Measurements from ENCODE around the gene MUCL3.

Gene MUCL3

GRCh38 chr6:30940361-30940986, at the start of gene MUCL3:
MUCL3 (plus strand) TSS chr6:30940973; CDS start chr6:30941000, 27 bp downstream.
- Histone ChIP-seq H3F3A (ENCODE audit: control insufficient read depth, insufficient read depth) (no peaks in the 10 kb centered on the region), H3K9me2 (replicated peaks; ENCODE audit: control insufficient read depth, low read length) (no peaks in the 10 kb centered on the region), H3K9me3 (ENCODE audit: control insufficient read depth, insufficient read depth, low read length) (no peaks in the 10 kb centered on the region), H4K20me1 (ENCODE audit: control insufficient read depth, insufficient read depth, low read depth, low read length) (no peaks in the 10 kb centered on the region), H3K36me3 (ENCODE audit: control insufficient read depth, low read length) (no peaks in the 10 kb centered on the region), H3K79me2 (ENCODE audit: control insufficient read depth, low read length) (no peaks in the 10 kb centered on the region), H3K4me1 (ENCODE audit: control insufficient read depth, low read length) (no peaks in the 10 kb centered on the region), H3K27me3 (ENCODE audit: control insufficient read depth, low read length) (peaks cover 26% of the 10 kb centered on the region; the same call in 1 of the 2 replicates), H3K27ac (ENCODE audit: low read depth, low read length) (no peak within 1 kb of the TSS), H3K4me2 (ENCODE audit: low read length) (no peak within 1 kb of the TSS), H3K4me3 (ENCODE audit: low read length) (no peak within 1 kb of the TSS)
- TF ChIP-seq CTCF (IDR thresholded peaks at IDR 0.05; ENCODE audit: low read depth, low read length, poor library complexity, severe bottlenecking) (no peak), EZH2phosphoT487 (IDR thresholded peaks at IDR 0.05; ENCODE audit: borderline replicate concordance, low read length) (no peak)

GRCh38 chr6:30891450-30891723, 49.4 kb upstream of the MUCL3 start:
- Histone ChIP-seq H3K79me2 (ENCODE audit: control insufficient read depth, low read length) (peaks cover 6% of the 10 kb centered on the region), H3F3A (ENCODE audit: control insufficient read depth, insufficient read depth) (peaks cover 5% of the 10 kb centered on the region; the same call in 1 of the 2 replicates), H3K27me3 (ENCODE audit: control insufficient read depth, low read length) (no peaks in the 10 kb centered on the region), H3K9me2 (replicated peaks; ENCODE audit: control insufficient read depth, low read length) (no peaks in the 10 kb centered on the region), H3K9me3 (ENCODE audit: control insufficient read depth, insufficient read depth, low read length) (no peaks in the 10 kb centered on the region), H3K4me1 (ENCODE audit: control insufficient read depth, low read length) (peaks cover 13% of the 10 kb centered on the region), H4K20me1 (ENCODE audit: control insufficient read depth, insufficient read depth, low read depth, low read length) (no peaks in the 10 kb centered on the region), H3K4me3 (ENCODE audit: low read length) (no peak overlapping the region), H3K27ac (ENCODE audit: low read depth, low read length) (no peak overlapping the region), H3K36me3 (ENCODE audit: control insufficient read depth, low read length) (no peaks in the 10 kb centered on the region; the same call in 1 of the 2 replicates), H3K4me2 (ENCODE audit: low read length) (no peak overlapping the region)
- TF ChIP-seq EZH2phosphoT487 (IDR thresholded peaks at IDR 0.05; ENCODE audit: borderline replicate concordance, low read length), result no peak
- TF ChIP-seq CTCF (IDR thresholded peaks at IDR 0.05; ENCODE audit: low read depth, low read length, poor library complexity, severe bottlenecking), result no peak

GRCh38 chr6:30891816-30892538, 48.8 kb upstream of the MUCL3 start:
- Histone ChIP-seq H3K79me2 (ENCODE audit: control insufficient read depth, low read length) (no peaks in the 10 kb centered on the region; the same call in 1 of the 2 replicates), H3K4me3 (ENCODE audit: low read length) (no peak overlapping the region), H3K4me2 (ENCODE audit: low read length) (no peak overlapping the region), H3K27me3 (ENCODE audit: control insufficient read depth, low read length) (no peaks in the 10 kb centered on the region), H3K27ac (ENCODE audit: low read depth, low read length) (no peak overlapping the region), H3F3A (ENCODE audit: control insufficient read depth, insufficient read depth) (peaks cover 5% of the 10 kb centered on the region; the same call in 1 of the 2 replicates), H3K9me2 (replicated peaks; ENCODE audit: control insufficient read depth, low read length) (no peaks in the 10 kb centered on the region), H3K9me3 (ENCODE audit: control insufficient read depth, insufficient read depth, low read length) (no peaks in the 10 kb centered on the region), H4K20me1 (ENCODE audit: control insufficient read depth, insufficient read depth, low read depth, low read length) (no peaks in the 10 kb centered on the region), H3K4me1 (ENCODE audit: control insufficient read depth, low read length) (peaks cover 8% of the 10 kb centered on the region), H3K36me3 (ENCODE audit: control insufficient read depth, low read length) (no peaks in the 10 kb centered on the region; the same call in 1 of the 2 replicates)
- no peak for TF ChIP-seq CTCF (IDR thresholded peaks at IDR 0.05; ENCODE audit: low read depth, low read length, poor library complexity, severe bottlenecking)
- TF ChIP-seq EZH2phosphoT487 (IDR thresholded peaks at IDR 0.05; ENCODE audit: borderline replicate concordance, low read length), result no peak

Data from DOHH2 (cell line).